GM11168 (cell line): ENCODE measurements around the gene ROBO2.

Experiments
- in situ Hi-C: fragments of 300-500 bp; cut with MboI; formaldehyde crosslinking; loops from one replicate; pipeline ENCODE4 v1.12.0; 2022; ENCODE audit warnings: low sequenced_read_pairs; ENCODE audit not compliant: unreplicated experiment

The ROBO2 gene

GRCh38 chr3:77182341-77182740, 142.4 kb downstream of the ROBO2 start:
- in situ Hi-C loops: no loop called here

GRCh38 chr3:77186319-77186718, 146.4 kb downstream of the ROBO2 start:
- in situ Hi-C loops: no loop called here

GRCh38 chr3:77186728-77187127, 146.8 kb downstream of the ROBO2 start:
- in situ Hi-C loops: no loop called here

- in situ Hi-C loops: no loop called here
Observed at GRCh38 chr3:77188210-77188609, 148.3 kb downstream of the ROBO2 start.

GRCh38 chr3:77189258-77189657, 149.4 kb downstream of the ROBO2 start:
- in situ Hi-C loops: no loop called here

GRCh38 chr3:77189684-77190083, 149.8 kb downstream of the ROBO2 start:
- in situ Hi-C loops: no loop called here

- in situ Hi-C loops: no loop called here
Observed at GRCh38 chr3:77190374-77190773, 150.5 kb downstream of the ROBO2 start.

GRCh38 chr3:77191014-77191413, 151.1 kb downstream of the ROBO2 start:
- in situ Hi-C loops: no loop called here

GRCh38 chr3:77191640-77192039, 151.7 kb downstream of the ROBO2 start:
- in situ Hi-C loops: no loop called here

- in situ Hi-C loops: no loop called here
Observed at GRCh38 chr3:77195766-77196545, 156.1 kb downstream of the ROBO2 start.

GRCh38 chr3:77197408-77197807, 157.5 kb downstream of the ROBO2 start:
- in situ Hi-C loops: no loop called here

- in situ Hi-C loops: no loop called here
Observed at GRCh38 chr3:77203851-77204250, 164.0 kb downstream of the ROBO2 start.

GRCh38 chr3:77204788-77205187, 164.9 kb downstream of the ROBO2 start:
- in situ Hi-C loops: no loop called here

GRCh38 chr3:77207753-77208152, 167.9 kb downstream of the ROBO2 start:
- in situ Hi-C loops: no loop called here

- in situ Hi-C loops: no loop called here
Observed at GRCh38 chr3:77222701-77223100, 182.8 kb downstream of the ROBO2 start.

GRCh38 chr3:77227567-77227966, 187.7 kb downstream of the ROBO2 start:
- in situ Hi-C loops: no loop called here

- in situ Hi-C loops: no loop called here
Observed at GRCh38 chr3:77232557-77232956, 192.7 kb downstream of the ROBO2 start.

- in situ Hi-C loops: no loop called here
Observed at GRCh38 chr3:77234004-77234403, 194.1 kb downstream of the ROBO2 start.

GRCh38 chr3:77236118-77236517, 196.2 kb downstream of the ROBO2 start:
- in situ Hi-C loops: no loop called here

- in situ Hi-C loops: no loop called here
Observed at GRCh38 chr3:77240072-77240650, 200.3 kb downstream of the ROBO2 start.

GRCh38 chr3:77242371-77242770, 202.5 kb downstream of the ROBO2 start:
- in situ Hi-C loops: no loop called here

- in situ Hi-C loops: no loop called here
Observed at GRCh38 chr3:77244981-77245380, 205.1 kb downstream of the ROBO2 start.
